ENCODE data around the gene DMD. TPM values are rescaled to one million over a fixed set of nuclear protein-coding genes. Genes with fewer than 3 reads are reported as not detected.

The DMD gene
- total RNA-seq, 1 donor from 2014 or later: 9.7 TPM

GRCh38 chrX:31838617-31839016 is 1372.7 kb downstream of the DMD start:
- no peak overlapping the region for H3K4me3 Mint-ChIP-seq
- no peak for DNase-seq (ENCODE audit: low read depth, low spot score)
- H3K4me1 Mint-ChIP-seq: peaks cover 5% of the 10 kb centered on the region
- H3K36me3 Mint-ChIP-seq (ENCODE audit: low read depth): no peaks in the 10 kb centered on the region
- H3K27ac Mint-ChIP-seq (ENCODE audit: unreplicated experiment): no peak overlapping the region
- no peak for TF ChIP-seq CTCF (conservative IDR thresholded peaks at IDR 0.05)
- peaks cover 9% of the 10 kb centered on the region for H3K9me3 Mint-ChIP-seq
- no peaks in the 10 kb centered on the region for H3K27me3 Mint-ChIP-seq (ENCODE audit: low read depth)

DNA sequence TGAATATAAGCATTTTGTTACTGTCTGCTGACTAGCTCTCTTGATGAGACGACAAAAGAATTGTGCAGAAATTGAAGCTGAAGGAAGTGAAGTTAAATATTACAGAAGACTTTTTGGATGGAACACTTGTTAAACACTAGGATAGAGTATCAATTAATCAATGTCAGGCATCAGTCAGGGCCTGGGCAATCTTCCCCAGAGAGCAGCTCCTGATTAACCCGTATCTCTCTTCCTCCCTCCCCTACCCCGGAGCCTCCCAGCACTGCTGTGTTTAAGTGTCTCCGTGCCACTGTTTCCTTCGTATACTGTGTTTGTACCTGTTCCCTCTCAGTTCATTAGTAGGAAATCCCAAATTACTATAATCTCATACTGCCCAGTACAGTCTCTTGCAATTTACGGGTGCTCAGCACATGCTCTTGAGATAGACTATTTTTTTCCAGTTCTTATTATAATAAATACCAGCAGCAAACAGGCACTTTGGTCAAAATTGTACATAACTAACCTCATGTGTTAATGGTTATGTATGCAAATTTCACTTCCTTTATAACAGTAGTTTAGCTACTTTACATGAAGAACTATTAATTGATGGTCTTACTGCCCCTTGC is 1373.8 kb downstream of the DMD start:
- H3K27me3 Mint-ChIP-seq (ENCODE audit: low read depth): no peaks in the 10 kb centered on the region
- no peak for TF ChIP-seq CTCF (conservative IDR thresholded peaks at IDR 0.05)
- H3K27ac Mint-ChIP-seq (ENCODE audit: unreplicated experiment): no peak overlapping the region
- peaks cover 5% of the 10 kb centered on the region for H3K4me1 Mint-ChIP-seq
- DNase-seq (ENCODE audit: low read depth, low spot score): no peak
- H3K9me3 Mint-ChIP-seq: peaks cover 2% of the 10 kb centered on the region
- H3K4me3 Mint-ChIP-seq: no peak overlapping the region
- no peaks in the 10 kb centered on the region for H3K36me3 Mint-ChIP-seq (ENCODE audit: low read depth)

GRCh38 chrX:31836479-31836878 is 1374.9 kb downstream of the DMD start:
- Mint-ChIP-seq H3K27ac (ENCODE audit: unreplicated experiment) (no peak overlapping the region), H3K36me3 (ENCODE audit: low read depth) (no peaks in the 10 kb centered on the region), H3K4me1 (peaks cover 5% of the 10 kb centered on the region), H3K9me3 (peaks cover 2% of the 10 kb centered on the region), H3K27me3 (ENCODE audit: low read depth) (no peaks in the 10 kb centered on the region), H3K4me3 (no peak overlapping the region)
- no peak for DNase-seq (ENCODE audit: low read depth, low spot score)
- TF ChIP-seq CTCF (conservative IDR thresholded peaks at IDR 0.05): no peak

DNA sequence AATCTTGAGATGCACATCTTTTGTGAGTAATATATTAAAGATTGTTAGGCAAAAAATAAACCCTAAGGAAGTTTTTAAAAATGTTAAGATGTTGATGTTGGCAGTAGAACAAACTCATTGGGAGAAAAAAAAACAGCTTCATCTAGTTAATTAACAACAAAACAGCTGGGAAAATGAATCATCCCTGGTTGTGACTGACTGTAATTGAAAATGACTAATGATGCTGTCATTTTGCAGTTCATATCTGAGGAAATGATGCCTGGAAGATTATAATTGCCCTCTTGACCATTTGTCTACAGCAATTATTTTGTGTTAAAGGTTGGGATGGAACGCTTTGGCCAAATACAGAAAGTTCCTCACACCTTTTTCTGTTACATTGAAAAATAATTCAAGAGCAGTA is 1379.1 kb downstream of the DMD start:
- Mint-ChIP-seq H3K4me3 (no peak overlapping the region), H3K27ac (ENCODE audit: unreplicated experiment) (no peak overlapping the region), H3K9me3 (no peaks in the 10 kb centered on the region), H3K4me1 (no peaks in the 10 kb centered on the region), H3K27me3 (ENCODE audit: low read depth) (no peaks in the 10 kb centered on the region), H3K36me3 (ENCODE audit: low read depth) (peaks cover 3% of the 10 kb centered on the region)
- no peak for TF ChIP-seq CTCF (conservative IDR thresholded peaks at IDR 0.05)
- no peak for DNase-seq (ENCODE audit: low read depth, low spot score)

DNA sequence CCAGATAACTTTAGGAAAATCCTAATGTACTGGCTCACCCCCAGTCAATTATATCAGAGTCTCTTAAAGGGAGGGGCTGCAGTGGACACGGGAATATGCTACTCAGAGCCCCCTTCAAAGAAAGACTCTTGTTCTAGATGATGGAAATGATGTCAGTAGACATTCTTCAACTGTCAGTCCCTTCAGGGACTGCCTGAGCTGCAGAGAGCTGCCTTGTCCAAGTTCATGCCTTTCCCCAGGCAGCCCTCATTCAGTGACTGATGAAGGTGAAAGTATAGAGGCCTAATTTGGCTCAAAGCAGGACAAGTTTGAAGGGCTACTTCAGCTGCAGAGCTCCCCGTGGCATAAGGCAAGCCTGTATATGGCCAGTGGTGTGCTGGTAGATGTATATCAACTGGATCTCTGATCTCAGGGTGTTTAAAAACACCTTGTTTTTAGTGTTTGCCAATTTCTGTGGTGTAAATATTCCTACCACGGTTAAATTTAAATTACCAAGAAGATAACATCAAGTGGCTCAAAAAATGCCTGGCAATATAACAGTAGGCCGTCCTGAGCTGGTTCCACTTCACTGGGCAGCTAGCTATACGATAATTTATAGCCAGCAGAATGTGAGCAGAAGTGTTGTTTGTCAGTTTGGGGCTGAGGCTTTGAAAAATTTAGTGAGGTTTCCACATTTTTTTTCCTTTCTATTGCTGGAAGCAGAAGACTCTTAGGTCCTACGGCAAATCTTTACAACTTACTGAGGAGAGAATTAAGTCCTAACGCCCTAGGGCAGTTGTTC is 1390.7 kb downstream of the DMD start:
- Mint-ChIP-seq H3K27me3 (ENCODE audit: low read depth) (no peaks in the 10 kb centered on the region), H3K36me3 (ENCODE audit: low read depth) (peaks cover 5% of the 10 kb centered on the region), H3K27ac (ENCODE audit: unreplicated experiment) (no peak overlapping the region), H3K4me1 (peaks cover 16% of the 10 kb centered on the region), H3K4me3 (no peak overlapping the region), H3K9me3 (peaks cover 3% of the 10 kb centered on the region)
- DNase-seq (ENCODE audit: low read depth, low spot score): no peak
- TF ChIP-seq CTCF (conservative IDR thresholded peaks at IDR 0.05): no peak
